ENCODE measurements around the gene PI4KB.

GRCh38 chr1:151292207-151293030, 34.8 kb downstream of the PI4KB start:
- TF ChIP-seq BACH2 (CRISPR knock-in tag; IDR thresholded peaks at IDR 0.05; ENCODE audit: borderline replicate concordance) (no peak), OSR1 (CRISPR knock-in tag; IDR thresholded peaks at IDR 0.05) (no peak), ZNF565 (CRISPR knock-in tag; conservative IDR thresholded peaks at IDR 0.05; ENCODE audit: low read depth) (no peak), TSHZ2 (CRISPR knock-in tag; IDR thresholded peaks at IDR 0.05) (no peak), PATZ1 (CRISPR knock-in tag; IDR thresholded peaks at IDR 0.05; ENCODE audit: borderline replicate concordance) (no peak; the same call in 1 of the 2 replicates), TCF4 (CRISPR knock-in tag; IDR thresholded peaks at IDR 0.05; ENCODE audit: borderline replicate concordance) (no peak), ZFP3 (CRISPR knock-in tag; IDR thresholded peaks at IDR 0.05) (no peak), ZFP30 (CRISPR knock-in tag; IDR thresholded peaks at IDR 0.05) (no peak)
- TF ChIP-seq, protein P1, sequence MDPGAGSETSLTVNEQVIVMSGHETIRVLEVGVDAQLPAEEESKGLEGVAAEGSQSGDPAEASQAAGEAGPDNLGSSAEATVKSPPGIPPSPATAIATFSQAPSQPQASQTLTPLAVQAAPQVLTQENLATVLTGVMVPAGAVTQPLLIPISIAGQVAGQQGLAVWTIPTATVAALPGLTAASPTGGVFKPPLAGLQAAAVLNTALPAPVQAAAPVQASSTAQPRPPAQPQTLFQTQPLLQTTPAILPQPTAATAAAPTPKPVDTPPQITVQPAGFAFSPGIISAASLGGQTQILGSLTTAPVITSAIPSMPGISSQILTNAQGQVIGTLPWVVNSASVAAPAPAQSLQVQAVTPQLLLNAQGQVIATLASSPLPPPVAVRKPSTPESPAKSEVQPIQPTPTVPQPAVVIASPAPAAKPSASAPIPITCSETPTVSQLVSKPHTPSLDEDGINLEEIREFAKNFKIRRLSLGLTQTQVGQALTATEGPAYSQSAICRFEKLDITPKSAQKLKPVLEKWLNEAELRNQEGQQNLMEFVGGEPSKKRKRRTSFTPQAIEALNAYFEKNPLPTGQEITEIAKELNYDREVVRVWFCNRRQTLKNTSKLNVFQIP (CRISPR knock-in tag; IDR thresholded peaks at IDR 0.05; ENCODE audit: borderline replicate concordance, low read depth), result no peak
